B cell (primary cell): ENCODE results near the gene ERN1. TPM values are rescaled to one million over a fixed set of nuclear protein-coding genes. Genes with fewer than 3 reads are reported as not detected.

Source experiments
- ATAC-seq: fragments of 200-7000 bp; cut with Tn5 transposase; one replicate; pipeline ENCODE4 v1.10.0; 2021; ENCODE audit warnings: low read depth, mild to moderate bottlenecking, moderate number of reproducible peaks, moderate library complexity
- CTCF ChIA-PET: fragments of 350-600 bp; sonication (Branson Sonifier 250); formaldehyde crosslinking; loops from one replicate; lab custom pipeline; 2021; ENCODE audit warnings: antibody characterized with exemption, inconsistent platforms; lab: Charles Lee
- POLR2A ChIA-PET: fragments of 350-600 bp; sonication (Branson Sonifier 250); formaldehyde crosslinking; loops from one replicate; lab custom pipeline; 2021; ENCODE audit warnings: antibody characterized with exemption; lab: Charles Lee
- DNase-seq: peaks from one replicate; pipeline ENCODE4 v3.0.0; 2013
- H2AFZ ChIP-seq: 2 replicates; pipeline ENCODE4 v1.6.1; 2012; ENCODE audit warnings: mild to moderate bottlenecking, low read depth, low read length; ENCODE audit not compliant: insufficient read depth, poor library complexity, severe bottlenecking
- H3K27ac ChIP-seq, 2 donors: 1 replicate in 1 of 2; 2 replicates in 1 of 2; pipeline ENCODE4 v1.5.1; 2012 to 2013; ENCODE audit warnings: low read length in 2 of 2, mild to moderate bottlenecking in 2 of 2, moderate library complexity in 1 of 2
- H3K27me3 ChIP-seq, 4 experiments: fragments of 200-600 bp in 1 of 4; sonication (generic) in 1 of 4; replicated peaks in 1 of 4; 1 replicate in 2 of 4; 2 replicates in 2 of 4; pipeline versions ENCODE4 v1.6.1 to v1.7.0; 2013 to 2016; ENCODE audit warnings: low read length in 3 of 4, mild to moderate bottlenecking in 2 of 4, mixed read lengths in 1 of 4, moderate library complexity in 1 of 4; ENCODE audit not compliant: insufficient read depth in 4 of 4, control insufficient read depth in 3 of 4; ENCODE audit errors: control extremely low read depth in 1 of 4
- H3K36me3 ChIP-seq, 2 experiments: replicated peaks in 1 of 2; 1 replicate in 1 of 2; 2 replicates in 1 of 2; pipeline versions ENCODE4 v1.6.1 to v1.7.1; 2013; ENCODE audit warnings: low read length in 1 of 2; ENCODE audit not compliant: insufficient read depth in 2 of 2, control insufficient read depth in 1 of 2; ENCODE audit errors: control extremely low read depth in 1 of 2, extremely low read depth in 1 of 2
- H3K4me1 ChIP-seq, 2 donors: fragments of 200-600 bp in 1 of 2; sonication (generic) in 1 of 2; 1 replicate in 1 of 2; 2 replicates in 1 of 2; pipeline versions ENCODE4 v1.5.1 to v1.6.1; 2013 to 2017; ENCODE audit warnings: low read length in 2 of 2; ENCODE audit not compliant: control insufficient read depth in 2 of 2, insufficient read depth in 2 of 2
- H3K4me2 ChIP-seq: replicated peaks from 2 replicates; pipeline ENCODE3; 2012; ENCODE audit warnings: mild to moderate bottlenecking, low read depth, low read length; ENCODE audit not compliant: poor library complexity, severe bottlenecking
- H3K4me3 ChIP-seq, 5 experiments: fragments of 200-600 bp in 1 of 5; sonication (generic) in 1 of 5; 1 replicate in 3 of 5; 2 replicates in 2 of 5; pipeline versions ENCODE4 v1.5.1 to v1.7.0; 2011 to 2016; ENCODE audit warnings: low read length in 4 of 5, mild to moderate bottlenecking in 4 of 5, low read depth in 2 of 5, control low read depth in 1 of 5, moderate library complexity in 1 of 5; ENCODE audit not compliant: insufficient read depth in 1 of 5; ENCODE audit errors: control extremely low read depth in 1 of 5, extremely low read depth in 1 of 5
- H3K79me2 ChIP-seq: fragments of 200-600 bp; sonication (generic); one replicate; pipeline ENCODE4 v1.6.0; 2016; ENCODE audit warnings: low read length; ENCODE audit not compliant: control insufficient read depth, insufficient read depth
- H3K9ac ChIP-seq: fragments of 200-600 bp; sonication (generic); 2 replicates; pipeline ENCODE4 v1.6.1; 2017; ENCODE audit warnings: mild to moderate bottlenecking, low read length, moderate library complexity
- H3K9me3 ChIP-seq, 3 donors: one replicate each; pipeline versions ENCODE4 v1.6.1 to v1.7.1; 2013; ENCODE audit warnings: low read length in 2 of 3; ENCODE audit not compliant: control insufficient read depth in 2 of 3, insufficient read depth in 1 of 3; ENCODE audit errors: control extremely low read depth in 1 of 3
- H4K20me1 ChIP-seq: 2 replicates; pipeline ENCODE4 v1.6.0; 2012; ENCODE audit warnings: mild to moderate bottlenecking, low read length; ENCODE audit not compliant: insufficient read depth, control insufficient read depth, poor library complexity, severe bottlenecking
- H3K27ac Mint-ChIP-seq: one replicate; pipeline ENCODE4 v1.8.0; 2021; ENCODE audit warnings: mixed read lengths
- H3K27me3 Mint-ChIP-seq: one replicate; pipeline ENCODE4 v1.8.0; 2021; ENCODE audit warnings: mixed read lengths
- H3K4me1 Mint-ChIP-seq: one replicate; pipeline ENCODE4 v1.8.0; 2021; ENCODE audit warnings: mixed read lengths
- H3K4me3 Mint-ChIP-seq: one replicate; pipeline ENCODE4 v1.8.0; 2021; ENCODE audit warnings: mixed read lengths
- H3K9me3 Mint-ChIP-seq: one replicate; pipeline ENCODE4 v1.8.0; 2022; ENCODE audit warnings: mixed read lengths; ENCODE audit not compliant: insufficient read depth
- CTCF ChIP-seq: fragments of 200-600 bp; IDR thresholded peaks from one replicate; pipeline ENCODE4 v1.8.0; 2022; ENCODE audit warnings: antibody characterized with exemption, mild to moderate bottlenecking
- EZH2 ChIP-seq: IDR thresholded peaks from 2 replicates; pipeline ENCODE4 v1.6.1; 2012; ENCODE audit warnings: borderline replicate concordance, low read depth, mild to moderate bottlenecking, moderate library complexity, low read length; ENCODE audit not compliant: insufficient read depth, poor library complexity, severe bottlenecking
- WGBS: methylation state at CpG from one replicate; pipeline ENCODE4 v1.1.5; 2013; ENCODE audit warnings: missing lambda C conversion rate; ENCODE audit not compliant: insufficient coverage; 5-methylcytosine and 5-hydroxymethylcytosine counted together
- intact Hi-C: fragments of 100-400 bp; cut with micrococcal nuclease; formaldehyde crosslinking; loops from one replicate; pipeline ENCODE4 v1.10.0; 2022
- polyA plus RNA-seq: library from polyadenylated mRNA; depleted of rRNA; stranded (reverse); fragments of >200 nt; gene quantifications from 2 replicates; pipeline ENCODE4 v1.2.3, GENCODE V29; 2012
- total RNA-seq, 2 donors: library from RNA; stranded (reverse); fragments of 120-200 nt in 1 of 2; gene quantifications; 1 replicate in 1 of 2; 2 replicates in 1 of 2; pipeline versions ENCODE4 v1.2.3 to v1.2.4, GENCODE V29; 2013 to 2022

Gene ERN1
- total and polyA plus RNA-seq, 2 donors (not counting 1 experiment from before 2014, with no cell fraction given) = 7.0 to 19.4 TPM

- WGBS = 53% methylated on average over 16 of the region's 16 CpGs
- peaks cover 0 to 7% (median 4%) of the 10 kb centered on the region in 3 donors for H3K9me3 ChIP-seq
- Mint-ChIP-seq H3K4me1 (peaks cover 20% of the 10 kb centered on the region), H3K4me3 (no peak overlapping the region), H3K9me3 (peaks cover 4% of the 10 kb centered on the region), H3K27me3 (no peaks in the 10 kb centered on the region), H3K27ac (peak overlapping the region; percentile 5)
- no peaks in the 10 kb centered on the region for H4K20me1 ChIP-seq
- H3K27me3 ChIP-seq = no peaks in the 10 kb centered on the region
- no peak for ATAC-seq
- ChIA-PET CTCF (interaction anchor here (0.6 to 4.7 kb wide), 10 partner anchors 11 to 977 kb away, joined by 3 to 49 read pairs (median 3); partner anchors contain the start of genes ERN1 and GH1), POLR2A (no interaction called here)
- H3K4me1 ChIP-seq = peaks cover 10% of the 10 kb centered on the region in 2 donors
- TF ChIP-seq EZH2 = no peak
- peak; percentile 23 for TF ChIP-seq CTCF
- H3K9ac ChIP-seq = no peak overlapping the region
- intact Hi-C loops = loop anchor here (5.0 kb wide), 1 partner anchor 69 kb away; the partner anchor contains the start of gene ERN1
- no peak overlapping the region for H3K4me3 ChIP-seq
- no peak overlapping the region for H3K4me2 ChIP-seq
- H3K36me3 ChIP-seq = no peaks in the 10 kb centered on the region
- no peaks in the 10 kb centered on the region for H3K79me2 ChIP-seq
- no peak overlapping the region for H2AFZ ChIP-seq
- H3K27ac ChIP-seq = no peak overlapping the region
- peak; percentile 43 for DNase-seq
Observed at GRCh38 chr17:64063766-64064224, 66.1 kb downstream of the ERN1 start.

DNA sequence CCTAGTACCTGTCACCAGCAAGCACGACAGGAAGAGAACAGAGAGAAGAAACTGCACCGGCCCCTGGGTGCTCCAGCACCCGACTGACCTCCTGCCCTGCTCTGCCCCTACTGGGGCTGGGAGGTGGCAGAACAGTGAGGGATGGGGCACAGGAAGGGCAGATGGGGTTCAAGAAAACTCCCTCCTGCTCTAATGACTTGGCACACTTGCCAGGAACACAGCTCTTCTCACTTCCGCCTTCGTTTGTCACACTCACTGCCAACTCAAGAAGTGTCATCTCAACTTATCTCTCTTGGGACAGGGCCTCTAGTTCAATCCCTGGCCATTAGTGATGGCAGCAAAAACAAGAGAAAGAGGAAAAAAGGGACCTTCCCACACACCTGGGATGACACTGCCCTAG lies 66.9 kb downstream of the ERN1 start:
- no peak overlapping the region for H3K4me3 Mint-ChIP-seq
- Histone ChIP-seq H2AFZ (no peak overlapping the region), H3K4me3 (no peak overlapping the region), H3K79me2 (no peaks in the 10 kb centered on the region), H3K4me1 (peaks cover 10% of the 10 kb centered on the region in 2 donors), H3K4me2 (peak overlapping the region; percentile 27), H3K9ac (no peak overlapping the region), H3K27ac (no peak overlapping the region), H3K27me3 (no peaks in the 10 kb centered on the region), H4K20me1 (no peaks in the 10 kb centered on the region), H3K36me3 (no peaks in the 10 kb centered on the region), H3K9me3 (peaks cover 0 to under 1% (median 0%) of the 10 kb centered on the region in 3 donors)
- H3K27me3 Mint-ChIP-seq = no peaks in the 10 kb centered on the region
- TF ChIP-seq EZH2 = no peak
- TF ChIP-seq CTCF = no peak
- DNase-seq = peak; percentile 52
- POLR2A ChIA-PET = interaction anchor here (1.4 kb wide), 1 partner anchor 67 kb away, joined by 3 read pairs; the partner anchor contains the start of gene ERN1
- no CpG with 5 or more reads among the region's 5 CpGs for WGBS
- peak overlapping the region; percentile 3 for H3K27ac Mint-ChIP-seq
- no peaks in the 10 kb centered on the region for H3K9me3 Mint-ChIP-seq
- H3K4me1 Mint-ChIP-seq = peaks cover 20% of the 10 kb centered on the region
- intact Hi-C loops = loop anchor here (5.0 kb wide), 1 partner anchor 69 kb away; the partner anchor contains the start of gene ERN1
- CTCF ChIA-PET = interaction anchor here (0.7 to 4.7 kb wide), 7 partner anchors 12 to 74 kb away, joined by 3 to 49 read pairs (median 3); partner anchors contain the start of gene ERN1
- ATAC-seq = peak; percentile 75
